HEK293 (cell line): ENCODE results near the gene MSI2.
A peak's percentile ranks its signal among the peaks of the same experiment; 100 is the strongest.

Source experiments
- CTCF ChIA-PET: fragments of 350-600 bp; formaldehyde crosslinking; extraction: SDS; loops from one replicate; lab custom pipeline; 2021; ENCODE audit warnings: antibody characterized with exemption; lab: Yijun Ruan, JAX
- POLR2A ChIA-PET: fragments of 300-600 bp; formaldehyde crosslinking; extraction: SDS; loops from one replicate; lab custom pipeline; 2020; ENCODE audit warnings: antibody characterized with exemption, inconsistent platforms; lab: Yijun Ruan, JAX
- H3K27ac ChIP-seq: fragments of 200-500 bp; sonication (Bioruptor generic); 2 replicates; pipeline ENCODE4 v1.5.1; 2014; ENCODE audit warnings: low read depth, low read length, control low read depth, inconsistent platforms; ENCODE audit errors: extremely low read depth
- H3K36me3 ChIP-seq, 2 experiments: fragments of 200-500 bp in 1 of 2; sonication (Bioruptor generic) in 1 of 2; 1 replicate in 1 of 2; 2 replicates in 1 of 2; pipeline ENCODE4 v1.5.1; 2014 to 2017; ENCODE audit warnings: inconsistent platforms in 2 of 2, low read length in 2 of 2; ENCODE audit not compliant: control insufficient read depth in 2 of 2, insufficient read depth in 1 of 2
- H3K4me1 ChIP-seq: fragments of 200-500 bp; sonication (Bioruptor generic); 2 replicates; pipeline ENCODE4 v1.5.1; 2014; ENCODE audit warnings: mild to moderate bottlenecking, low read length, inconsistent platforms; ENCODE audit not compliant: control insufficient read depth, insufficient read depth
- H3K4me3 ChIP-seq: 2 replicates; pipeline ENCODE4 v1.5.1; 2011; ENCODE audit warnings: low read depth, mild to moderate bottlenecking, control low read depth, low read length, moderate library complexity
- H3K9me3 ChIP-seq: fragments of 200-500 bp; sonication (Bioruptor generic); 2 replicates; pipeline ENCODE4 v1.5.1; 2014; ENCODE audit warnings: low read depth, low read length, inconsistent platforms; ENCODE audit not compliant: control insufficient read depth, insufficient read depth
- AEBP2 ChIP-seq: fragments of 450-650 bp; formaldehyde crosslinking; IDR thresholded peaks from 2 replicates; pipeline ENCODE4 v1.5.1; 2016; ENCODE audit warnings: missing biosample characterization, missing genetic modification characterization, borderline replicate concordance
- BCL6B ChIP-seq: fragments of 450-650 bp; formaldehyde crosslinking; IDR thresholded peaks from 2 replicates; pipeline ENCODE4 v1.5.1; 2017; ENCODE audit warnings: missing biosample characterization, missing genetic modification characterization
- EGR2 ChIP-seq: fragments of 450-650 bp; formaldehyde crosslinking; IDR thresholded peaks from 2 replicates; pipeline ENCODE4 v1.5.1; 2016; ENCODE audit warnings: low read depth, missing biosample characterization, missing genetic modification characterization
- GLIS2 ChIP-seq: fragments of 450-650 bp; formaldehyde crosslinking; IDR thresholded peaks from 2 replicates; pipeline ENCODE4 v1.5.1; 2016; ENCODE audit warnings: missing biosample characterization, missing genetic modification characterization
- INSM2 ChIP-seq: fragments of 450-650 bp; formaldehyde crosslinking; IDR thresholded peaks from 2 replicates; pipeline ENCODE4 v1.5.1; 2016; ENCODE audit warnings: missing biosample characterization, missing genetic modification characterization
- KLF9 ChIP-seq: fragments of 450-650 bp; formaldehyde crosslinking; IDR thresholded peaks from 2 replicates; pipeline ENCODE4 v1.5.1; 2016; ENCODE audit warnings: missing biosample characterization, missing genetic modification characterization, low read depth
- MYNN ChIP-seq: fragments of 450-650 bp; formaldehyde crosslinking; IDR thresholded peaks from 2 replicates; pipeline ENCODE4 v1.5.1; 2016; ENCODE audit warnings: missing biosample characterization, missing genetic modification characterization, borderline replicate concordance
- TCF7L2 ChIP-seq: IDR thresholded peaks from 2 replicates; pipeline ENCODE4 v1.6.1; 2011; ENCODE audit warnings: low read depth, mild to moderate bottlenecking, inconsistent platforms, low read length, moderate library complexity, borderline replicate concordance
- ZBTB17 ChIP-seq: fragments of 450-650 bp; formaldehyde crosslinking; IDR thresholded peaks from 2 replicates; pipeline ENCODE4 v1.5.1; 2016; ENCODE audit warnings: missing biosample characterization, missing genetic modification characterization
- ZBTB7A ChIP-seq: fragments of 450-650 bp; formaldehyde crosslinking; IDR thresholded peaks from 2 replicates; pipeline ENCODE4 v1.5.1; 2016; ENCODE audit warnings: low read depth, missing biosample characterization, missing genetic modification characterization
- ZNF148 ChIP-seq: fragments of 450-650 bp; formaldehyde crosslinking; IDR thresholded peaks from 2 replicates; pipeline ENCODE4 v1.5.0; 2017; ENCODE audit warnings: missing biosample characterization, missing genetic modification characterization, borderline replicate concordance
- ZNF16 ChIP-seq: fragments of 450-650 bp; formaldehyde crosslinking; IDR thresholded peaks from 2 replicates; pipeline ENCODE4 v1.5.1; 2016; ENCODE audit warnings: low read depth, missing biosample characterization, missing genetic modification characterization
- ZNF175 ChIP-seq: fragments of 450-650 bp; formaldehyde crosslinking; IDR thresholded peaks from 2 replicates; pipeline ENCODE4 v1.5.1; 2016; ENCODE audit warnings: missing biosample characterization, missing genetic modification characterization
- ZNF211 ChIP-seq: fragments of 450-650 bp; formaldehyde crosslinking; IDR thresholded peaks from 2 replicates; pipeline ENCODE4 v1.5.1; 2016; ENCODE audit warnings: low read depth, missing biosample characterization, missing genetic modification characterization
- ZNF37A ChIP-seq: fragments of 450-650 bp; IDR thresholded peaks from 2 replicates; pipeline ENCODE4 v1.5.1; 2018; ENCODE audit warnings: missing biosample characterization, missing genetic modification characterization
- ZNF473 ChIP-seq: fragments of 450-650 bp; formaldehyde crosslinking; IDR thresholded peaks from 2 replicates; pipeline ENCODE4 v1.5.1; 2017; ENCODE audit warnings: missing biosample characterization, missing genetic modification characterization
- ZNF560 ChIP-seq: fragments of 450-650 bp; formaldehyde crosslinking; IDR thresholded peaks from 2 replicates; pipeline ENCODE4 v1.5.1; 2017; ENCODE audit warnings: missing biosample characterization, missing genetic modification characterization, borderline replicate concordance
- ZNF596 ChIP-seq: fragments of 450-650 bp; IDR thresholded peaks from 2 replicates; pipeline ENCODE4 v1.5.0; 2018; ENCODE audit warnings: missing biosample characterization, mild to moderate bottlenecking, missing genetic modification characterization, moderate library complexity
- ZNF610 ChIP-seq: fragments of 450-650 bp; formaldehyde crosslinking; IDR thresholded peaks from 2 replicates; pipeline ENCODE4 v1.5.1; 2016; ENCODE audit warnings: missing biosample characterization, missing genetic modification characterization, borderline replicate concordance
- ZNF626 ChIP-seq: fragments of 450-650 bp; sonication (Bioruptor Pico); formaldehyde crosslinking; IDR thresholded peaks from 2 replicates; pipeline ENCODE4 v1.5.1; 2018; ENCODE audit warnings: missing biosample characterization, missing genetic modification characterization, inconsistent platforms
- ZNF654 ChIP-seq: fragments of 450-650 bp; formaldehyde crosslinking; IDR thresholded peaks from 2 replicates; pipeline ENCODE4 v1.5.1; 2016; ENCODE audit warnings: low read depth, missing biosample characterization, missing genetic modification characterization
- ZNF785 ChIP-seq: fragments of 450-650 bp; formaldehyde crosslinking; IDR thresholded peaks from 2 replicates; pipeline ENCODE4 v1.5.1; 2016; ENCODE audit warnings: missing biosample characterization, missing genetic modification characterization
- TF ChIP-seq, protein P1 (sequence below): fragments of 450-650 bp; formaldehyde crosslinking; IDR thresholded peaks from 2 replicates; pipeline ENCODE4 v1.5.1; 2016; ENCODE audit warnings: missing biosample characterization, missing genetic modification characterization
- TF ChIP-seq, protein P2 (sequence below): fragments of 450-650 bp; formaldehyde crosslinking; IDR thresholded peaks from 2 replicates; pipeline ENCODE4 v1.5.1; 2016; ENCODE audit warnings: missing biosample characterization, missing genetic modification characterization
- TF ChIP-seq, protein P3 (sequence below): fragments of 450-650 bp; IDR thresholded peaks from 2 replicates; pipeline ENCODE4 v1.5.1; 2018; ENCODE audit warnings: missing biosample characterization, missing genetic modification characterization

Gene MSI2

DNA sequence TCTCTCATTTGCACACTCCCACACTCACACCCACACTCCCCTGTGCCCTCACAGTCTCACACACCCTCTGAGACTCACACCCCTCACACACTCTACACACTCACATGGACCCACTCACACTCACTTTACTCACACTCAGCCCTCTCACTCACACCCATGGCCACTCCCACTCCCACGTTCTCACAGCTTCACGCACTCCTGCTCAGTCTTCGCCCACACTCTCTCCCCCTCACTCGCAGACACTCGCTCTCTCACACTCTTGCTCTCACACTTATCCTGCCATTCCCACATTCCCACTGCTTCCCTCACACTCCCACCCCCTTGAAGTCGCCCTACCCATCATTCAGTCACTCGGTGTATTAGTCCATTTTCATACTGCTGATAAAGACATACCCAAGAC lies 440.9 kb downstream of the MSI2 start:
- H3K4me1 ChIP-seq = no peaks in the 10 kb centered on the region
- H3K36me3 ChIP-seq = no peaks in the 10 kb centered on the region
- no peaks in the 10 kb centered on the region for H3K9me3 ChIP-seq
- POLR2A ChIA-PET = no interaction called here
- CTCF ChIA-PET = interaction anchor here (0.6 kb wide), 1 partner anchor 17 kb away, joined by 3 read pairs; no protein-coding TSS in a partner anchor
- no peak overlapping the region for H3K27ac ChIP-seq
- no peak overlapping the region for H3K4me3 ChIP-seq
- TF ChIP-seq, protein P1, sequence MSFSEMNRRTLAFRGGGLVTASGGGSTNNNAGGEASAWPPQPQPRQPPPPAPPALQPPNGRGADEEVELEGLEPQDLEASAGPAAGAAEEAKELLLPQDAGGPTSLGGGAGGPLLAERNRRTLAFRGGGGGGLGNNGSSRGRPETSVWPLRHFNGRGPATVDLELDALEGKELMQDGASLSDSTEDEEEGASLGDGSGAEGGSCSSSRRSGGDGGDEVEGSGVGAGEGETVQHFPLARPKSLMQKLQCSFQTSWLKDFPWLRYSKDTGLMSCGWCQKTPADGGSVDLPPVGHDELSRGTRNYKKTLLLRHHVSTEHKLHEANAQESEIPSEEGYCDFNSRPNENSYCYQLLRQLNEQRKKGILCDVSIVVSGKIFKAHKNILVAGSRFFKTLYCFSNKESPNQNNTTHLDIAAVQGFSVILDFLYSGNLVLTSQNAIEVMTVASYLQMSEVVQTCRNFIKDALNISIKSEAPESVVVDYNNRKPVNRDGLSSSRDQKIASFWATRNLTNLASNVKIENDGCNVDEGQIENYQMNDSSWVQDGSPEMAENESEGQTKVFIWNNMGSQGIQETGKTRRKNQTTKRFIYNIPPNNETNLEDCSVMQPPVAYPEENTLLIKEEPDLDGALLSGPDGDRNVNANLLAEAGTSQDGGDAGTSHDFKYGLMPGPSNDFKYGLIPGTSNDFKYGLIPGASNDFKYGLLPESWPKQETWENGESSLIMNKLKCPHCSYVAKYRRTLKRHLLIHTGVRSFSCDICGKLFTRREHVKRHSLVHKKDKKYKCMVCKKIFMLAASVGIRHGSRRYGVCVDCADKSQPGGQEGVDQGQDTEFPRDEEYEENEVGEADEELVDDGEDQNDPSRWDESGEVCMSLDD = no peak
- no peak for TF ChIP-seq ZNF654
- TF ChIP-seq ZNF596 = no peak
- no peak for TF ChIP-seq TCF7L2
- no peak for TF ChIP-seq ZNF560 (tag by site-specific recombination)
- no peak for TF ChIP-seq ZNF37A (tag by site-specific recombination)
- TF ChIP-seq GLIS2 (tag by site-specific recombination) = no peak
- no peak for TF ChIP-seq MYNN (tag by site-specific recombination)
- 0 out of 2 replicates have a peak, but pooled peaks have one; percentile 48 for TF ChIP-seq ZNF473 (tag by site-specific recombination)
- no peak for TF ChIP-seq ZBTB7A (tag by site-specific recombination)
- no peak for TF ChIP-seq INSM2 (tag by site-specific recombination)
- TF ChIP-seq ZBTB17 (tag by site-specific recombination) = no peak
- TF ChIP-seq ZNF16 (tag by site-specific recombination) = peak; percentile 48; the same call in 1 of the 2 replicates
- TF ChIP-seq KLF9 (tag by site-specific recombination) = 0 out of 2 replicates have a peak, but pooled peaks have one; percentile 18
- TF ChIP-seq ZNF610 (tag by site-specific recombination) = no peak
- TF ChIP-seq AEBP2 (tag by site-specific recombination) = no peak
- TF ChIP-seq EGR2 (tag by site-specific recombination) = peak; percentile 98
- TF ChIP-seq, protein P2, sequence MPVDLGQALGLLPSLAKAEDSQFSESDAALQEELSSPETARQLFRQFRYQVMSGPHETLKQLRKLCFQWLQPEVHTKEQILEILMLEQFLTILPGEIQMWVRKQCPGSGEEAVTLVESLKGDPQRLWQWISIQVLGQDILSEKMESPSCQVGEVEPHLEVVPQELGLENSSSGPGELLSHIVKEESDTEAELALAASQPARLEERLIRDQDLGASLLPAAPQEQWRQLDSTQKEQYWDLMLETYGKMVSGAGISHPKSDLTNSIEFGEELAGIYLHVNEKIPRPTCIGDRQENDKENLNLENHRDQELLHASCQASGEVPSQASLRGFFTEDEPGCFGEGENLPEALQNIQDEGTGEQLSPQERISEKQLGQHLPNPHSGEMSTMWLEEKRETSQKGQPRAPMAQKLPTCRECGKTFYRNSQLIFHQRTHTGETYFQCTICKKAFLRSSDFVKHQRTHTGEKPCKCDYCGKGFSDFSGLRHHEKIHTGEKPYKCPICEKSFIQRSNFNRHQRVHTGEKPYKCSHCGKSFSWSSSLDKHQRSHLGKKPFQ = peak; percentile 88
- no peak for TF ChIP-seq ZNF211 (tag by site-specific recombination)
- 0 out of 2 replicates have a peak, but pooled peaks have one; percentile 27 for TF ChIP-seq BCL6B (tag by site-specific recombination)
- no peak for TF ChIP-seq ZNF626
- 0 out of 2 replicates have a peak, but pooled peaks have one; percentile 50 for TF ChIP-seq ZNF148 (tag by site-specific recombination)
- no peak for TF ChIP-seq ZNF175 (tag by site-specific recombination)
- TF ChIP-seq ZNF785 (tag by site-specific recombination) = no peak
- TF ChIP-seq, protein P3, sequence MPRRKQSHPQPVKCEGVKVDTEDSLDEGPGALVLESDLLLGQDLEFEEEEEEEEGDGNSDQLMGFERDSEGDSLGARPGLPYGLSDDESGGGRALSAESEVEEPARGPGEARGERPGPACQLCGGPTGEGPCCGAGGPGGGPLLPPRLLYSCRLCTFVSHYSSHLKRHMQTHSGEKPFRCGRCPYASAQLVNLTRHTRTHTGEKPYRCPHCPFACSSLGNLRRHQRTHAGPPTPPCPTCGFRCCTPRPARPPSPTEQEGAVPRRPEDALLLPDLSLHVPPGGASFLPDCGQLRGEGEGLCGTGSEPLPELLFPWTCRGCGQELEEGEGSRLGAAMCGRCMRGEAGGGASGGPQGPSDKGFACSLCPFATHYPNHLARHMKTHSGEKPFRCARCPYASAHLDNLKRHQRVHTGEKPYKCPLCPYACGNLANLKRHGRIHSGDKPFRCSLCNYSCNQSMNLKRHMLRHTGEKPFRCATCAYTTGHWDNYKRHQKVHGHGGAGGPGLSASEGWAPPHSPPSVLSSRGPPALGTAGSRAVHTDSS = no peak
